Stimulated activated effector memory CD8-positive, alpha-beta T cell treated with anti-CD3 and anti-CD28 coated beads, Interleukin-12 subunit alpha, Interleukin-12 subunit beta, amount 100 ng/mL, for 72 hours (primary cell): ENCODE data around the gene SPACA5B.
A peak's percentile ranks its signal among the peaks of the same experiment; 100 is the strongest.
"Not testable (repeated sequence)": the region's sequence is repeated elsewhere in the genome, so short reads cannot be mapped to it uniquely, and the experiment has no call there.

Source experiments
- ATAC-seq: fragments of 150-1000 bp; cut with Tn5 transposase; 2 replicates; pipeline ENCODE4 v1.10.0; 2021
- DNase-seq, 2 donors: peaks; one replicate each; pipeline ENCODE4 v3.0.0; 2021 to 2022; ENCODE audit warnings: low spot score in 2 of 2
- H3K27ac Mint-ChIP-seq: one replicate; pipeline ENCODE4 v1.8.0; 2022; ENCODE audit warnings: mild to moderate bottlenecking, mixed read lengths
- H3K36me3 Mint-ChIP-seq: one replicate; pipeline ENCODE4 v1.8.0; 2022; ENCODE audit warnings: mild to moderate bottlenecking, mixed read lengths
- H3K4me1 Mint-ChIP-seq: one replicate; pipeline ENCODE4 v1.8.0; 2022; ENCODE audit warnings: mixed read lengths
- H3K4me3 Mint-ChIP-seq: one replicate; pipeline ENCODE4 v1.8.0; 2022; ENCODE audit warnings: mild to moderate bottlenecking, mixed read lengths
- H3K9me3 Mint-ChIP-seq: one replicate; pipeline ENCODE4 v1.8.0; 2022; ENCODE audit warnings: mixed read lengths

The SPACA5B gene

GRCh38 chrX:48130326-48130725, at the start of gene SPACA5B:
SPACA5B (plus strand) TSS chrX:48130626; CDS start chrX:48130688, 62 bp downstream.
- H3K9me3 Mint-ChIP-seq, H3K4me1 Mint-ChIP-seq, H3K27ac Mint-ChIP-seq, DNase-seq, H3K4me3 Mint-ChIP-seq, ATAC-seq, H3K36me3 Mint-ChIP-seq: not testable (repeated sequence)

GRCh38 chrX:48083212-48083611, 47.2 kb upstream of the SPACA5B start:
- DNase-seq (peak; percentile 3 to 47), ATAC-seq (peak; percentile 79)
- no peaks in the 10 kb centered on the region for H3K9me3 Mint-ChIP-seq
- H3K4me3 Mint-ChIP-seq: no peak overlapping the region
- no peaks in the 10 kb centered on the region for H3K36me3 Mint-ChIP-seq
- H3K27ac Mint-ChIP-seq: no peak overlapping the region
- H3K4me1 Mint-ChIP-seq: no peaks in the 10 kb centered on the region

GRCh38 chrX:48083706-48084105, 46.7 kb upstream of the SPACA5B start:
- ATAC-seq (no peak), DNase-seq (no peak)
- H3K4me3 Mint-ChIP-seq: no peak overlapping the region
- H3K4me1 Mint-ChIP-seq: no peaks in the 10 kb centered on the region
- H3K36me3 Mint-ChIP-seq: no peaks in the 10 kb centered on the region
- no peak overlapping the region for H3K27ac Mint-ChIP-seq
- H3K9me3 Mint-ChIP-seq: no peaks in the 10 kb centered on the region

GRCh38 chrX:48086082-48086481, 44.3 kb upstream of the SPACA5B start:
- no peak overlapping the region for H3K4me3 Mint-ChIP-seq
- ATAC-seq (no peak), DNase-seq (no peak)
- H3K36me3 Mint-ChIP-seq: no peaks in the 10 kb centered on the region
- H3K27ac Mint-ChIP-seq: no peak overlapping the region
- H3K9me3 Mint-ChIP-seq: no peaks in the 10 kb centered on the region
- no peaks in the 10 kb centered on the region for H3K4me1 Mint-ChIP-seq

- H3K4me3 Mint-ChIP-seq: no peak overlapping the region
Measured at GRCh38 chrX:48090123-48090522, 40.3 kb upstream of the SPACA5B start.

GRCh38 chrX:48092558-48092957, 37.9 kb upstream of the SPACA5B start:
- H3K27ac Mint-ChIP-seq, DNase-seq, H3K36me3 Mint-ChIP-seq, H3K4me1 Mint-ChIP-seq, H3K9me3 Mint-ChIP-seq, ATAC-seq, H3K4me3 Mint-ChIP-seq: not testable (repeated sequence)

More at GRCh38 chrX:48090123-48090522, 40.3 kb upstream of the SPACA5B start:
- Mint-ChIP-seq H3K4me1 (no peaks in the 10 kb centered on the region), H3K9me3 (no peaks in the 10 kb centered on the region), H3K36me3 (no peaks in the 10 kb centered on the region), H3K27ac (no peak overlapping the region)
- DNase-seq: no peak
- ATAC-seq: no peak

- no peak for ATAC-seq
- DNase-seq: no peak
- Mint-ChIP-seq H3K9me3 (no peaks in the 10 kb centered on the region), H3K27ac (no peak overlapping the region), H3K4me3 (no peak overlapping the region), H3K36me3 (no peaks in the 10 kb centered on the region), H3K4me1 (no peaks in the 10 kb centered on the region)
Measured at GRCh38 chrX:48101443-48101842, 29.0 kb upstream of the SPACA5B start.

GRCh38 chrX:48102874-48103374, 27.5 kb upstream of the SPACA5B start:
- no peaks in the 10 kb centered on the region for H3K4me1 Mint-ChIP-seq
- no peaks in the 10 kb centered on the region for H3K9me3 Mint-ChIP-seq
- H3K4me3 Mint-ChIP-seq: no peak overlapping the region
- DNase-seq (no peak), ATAC-seq (no peak)
- no peaks in the 10 kb centered on the region for H3K36me3 Mint-ChIP-seq
- H3K27ac Mint-ChIP-seq: no peak overlapping the region

GRCh38 chrX:48107717-48108116, 22.7 kb upstream of the SPACA5B start:
- no peaks in the 10 kb centered on the region for H3K4me1 Mint-ChIP-seq
- DNase-seq (no peak), ATAC-seq (no peak)
- no peak overlapping the region for H3K4me3 Mint-ChIP-seq
- H3K36me3 Mint-ChIP-seq: no peaks in the 10 kb centered on the region
- peak overlapping the region; percentile 48 for H3K27ac Mint-ChIP-seq
- H3K9me3 Mint-ChIP-seq: no peaks in the 10 kb centered on the region

- ATAC-seq, DNase-seq, H3K4me3 Mint-ChIP-seq, H3K9me3 Mint-ChIP-seq, H3K27ac Mint-ChIP-seq, H3K4me1 Mint-ChIP-seq, H3K36me3 Mint-ChIP-seq: not testable (repeated sequence)
Measured at GRCh38 chrX:48125286-48125685, 5.1 kb upstream of the SPACA5B start.

GRCh38 chrX:48132308-48132844, 1.9 kb downstream of the SPACA5B start:
- not testable (repeated sequence) for H3K9me3 Mint-ChIP-seq, ATAC-seq, DNase-seq, H3K36me3 Mint-ChIP-seq, H3K4me3 Mint-ChIP-seq, H3K27ac Mint-ChIP-seq, H3K4me1 Mint-ChIP-seq

- H3K4me1 Mint-ChIP-seq, H3K9me3 Mint-ChIP-seq, H3K36me3 Mint-ChIP-seq, H3K27ac Mint-ChIP-seq, ATAC-seq, H3K4me3 Mint-ChIP-seq, DNase-seq: not testable (repeated sequence)
Measured at GRCh38 chrX:48139076-48139475, 8.7 kb downstream of the SPACA5B start.

- not testable (repeated sequence) for H3K4me1 Mint-ChIP-seq, H3K4me3 Mint-ChIP-seq, H3K9me3 Mint-ChIP-seq, H3K27ac Mint-ChIP-seq, H3K36me3 Mint-ChIP-seq, DNase-seq
- peak; percentile 44 for ATAC-seq
Measured at GRCh38 chrX:48141810-48142508, 11.5 kb downstream of the SPACA5B start.

- H3K4me3 Mint-ChIP-seq, DNase-seq, H3K9me3 Mint-ChIP-seq, H3K36me3 Mint-ChIP-seq, H3K4me1 Mint-ChIP-seq, H3K27ac Mint-ChIP-seq: not testable (repeated sequence)
- ATAC-seq: peak; percentile 78
Measured at GRCh38 chrX:48142697-48143096, 12.3 kb downstream of the SPACA5B start.

GRCh38 chrX:48153769-48154168, 23.3 kb downstream of the SPACA5B start:
- no peak overlapping the region for H3K4me3 Mint-ChIP-seq
- no peaks in the 10 kb centered on the region for H3K4me1 Mint-ChIP-seq
- no peaks in the 10 kb centered on the region for H3K36me3 Mint-ChIP-seq
- DNase-seq: no peak
- no peaks in the 10 kb centered on the region for H3K9me3 Mint-ChIP-seq
- ATAC-seq: no peak
- no peak overlapping the region for H3K27ac Mint-ChIP-seq

- ATAC-seq (no peak), DNase-seq (no peak)
- no peaks in the 10 kb centered on the region for H3K36me3 Mint-ChIP-seq
- no peaks in the 10 kb centered on the region for H3K9me3 Mint-ChIP-seq
- H3K4me1 Mint-ChIP-seq: no peaks in the 10 kb centered on the region
- no peak overlapping the region for H3K4me3 Mint-ChIP-seq
- H3K27ac Mint-ChIP-seq: no peak overlapping the region
Measured at GRCh38 chrX:48154796-48155195, 24.4 kb downstream of the SPACA5B start.
